ENCODE data around the gene RSRC1.
"Not testable (repeated sequence)": the region's sequence is repeated elsewhere in the genome, so short reads cannot be mapped to it uniquely, and the experiment has no call there.

Gene RSRC1

DNA sequence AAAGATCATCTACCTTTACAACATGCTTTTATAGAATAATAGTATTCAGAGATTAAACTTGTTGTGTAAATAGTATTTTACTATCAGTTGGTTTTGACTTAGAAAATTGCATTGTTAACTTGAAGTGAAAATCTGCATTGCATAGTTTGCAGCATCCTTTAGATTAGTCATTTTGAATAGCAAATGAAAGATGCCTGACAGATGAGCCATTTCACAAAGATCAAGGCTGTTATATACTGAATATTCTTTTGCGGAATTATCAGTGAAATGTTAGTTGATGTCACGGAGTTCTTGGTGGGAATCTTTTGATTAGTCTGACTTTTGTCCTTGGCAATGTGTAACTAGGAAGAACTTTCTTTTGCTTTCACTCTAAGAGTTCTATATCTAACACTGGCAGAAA, 24.5 kb downstream of the RSRC1 start:
- DNase-seq = no peak

DNA sequence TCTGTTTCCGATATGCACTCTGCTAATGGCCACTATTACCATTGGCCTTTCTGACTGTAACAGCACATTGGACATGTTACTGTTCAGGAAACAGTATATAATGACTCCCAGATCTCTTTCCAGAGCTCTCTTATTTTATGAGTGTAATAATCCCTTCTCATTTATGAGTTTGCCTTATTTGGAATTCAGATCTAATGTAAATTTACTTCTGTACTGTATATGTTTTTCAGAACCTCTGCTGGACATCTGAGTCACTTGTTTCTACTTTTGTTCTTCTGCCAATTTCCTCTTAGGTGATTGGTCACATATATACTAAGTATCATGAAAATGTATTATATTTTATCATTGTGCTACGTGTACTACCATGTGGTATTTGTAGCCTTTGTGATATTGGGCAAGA, 30.5 kb downstream of the RSRC1 start:
- DNase-seq = no peak

DNA sequence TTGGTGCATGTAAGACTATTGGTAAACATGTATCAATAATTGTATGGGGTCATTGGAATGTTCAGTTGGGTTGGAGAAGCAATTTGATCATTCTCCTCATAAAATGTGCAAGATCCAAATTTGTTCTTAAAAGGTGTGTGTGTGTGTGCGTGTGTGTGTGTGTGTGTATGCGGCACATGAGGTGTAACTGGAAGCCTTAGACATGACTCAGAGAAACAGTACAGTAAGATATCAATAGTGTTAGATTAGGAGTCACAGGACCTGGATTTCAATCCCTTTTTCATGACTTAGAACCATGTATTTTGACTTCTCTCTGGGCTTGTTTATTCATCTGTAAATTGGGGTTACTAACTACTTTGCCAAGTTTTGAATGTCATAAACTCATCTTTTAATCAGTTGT, 38.3 kb downstream of the RSRC1 start:
- no peak for DNase-seq

DNA sequence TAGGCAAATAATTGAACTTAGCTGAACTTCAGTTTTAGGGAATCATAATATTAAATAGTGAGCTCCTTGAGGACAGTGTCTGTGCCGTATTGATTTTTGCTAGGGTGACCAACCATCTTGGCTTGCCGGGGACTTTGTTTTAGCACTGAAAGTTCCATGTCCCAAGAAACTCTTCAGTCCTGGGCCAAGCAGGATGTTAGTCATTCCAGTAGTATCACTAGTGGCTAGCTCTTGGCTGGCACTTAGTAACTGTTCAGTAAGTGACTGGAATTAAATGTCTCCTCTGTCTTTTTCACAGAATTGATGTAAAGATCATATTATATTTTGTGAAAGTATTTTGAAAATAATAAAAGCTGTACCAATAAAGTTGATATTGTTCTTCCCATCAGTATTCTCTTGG, 42.3 kb downstream of the RSRC1 start:
- DNase-seq = no peak

DNA sequence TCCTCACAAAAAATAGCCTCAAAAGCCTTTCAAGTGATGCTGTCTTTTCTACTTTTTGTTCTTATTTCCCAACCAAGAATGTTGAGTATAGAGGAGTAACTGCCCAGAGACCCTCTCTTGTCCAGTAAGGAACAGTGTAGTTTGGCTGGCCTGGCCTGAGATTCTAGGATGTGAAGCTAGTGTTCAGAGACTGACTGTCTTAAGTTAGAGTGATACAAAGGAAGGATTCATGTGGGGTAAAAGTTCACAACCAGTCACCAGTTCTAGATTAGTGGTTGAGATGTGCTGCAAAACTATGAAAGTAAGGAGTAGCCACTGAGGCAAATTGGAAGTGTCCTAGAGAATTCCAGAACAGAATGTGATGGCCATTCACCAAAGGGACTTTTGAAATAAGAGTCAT, 49.1 kb downstream of the RSRC1 start:
- DNase-seq = no peak

DNA sequence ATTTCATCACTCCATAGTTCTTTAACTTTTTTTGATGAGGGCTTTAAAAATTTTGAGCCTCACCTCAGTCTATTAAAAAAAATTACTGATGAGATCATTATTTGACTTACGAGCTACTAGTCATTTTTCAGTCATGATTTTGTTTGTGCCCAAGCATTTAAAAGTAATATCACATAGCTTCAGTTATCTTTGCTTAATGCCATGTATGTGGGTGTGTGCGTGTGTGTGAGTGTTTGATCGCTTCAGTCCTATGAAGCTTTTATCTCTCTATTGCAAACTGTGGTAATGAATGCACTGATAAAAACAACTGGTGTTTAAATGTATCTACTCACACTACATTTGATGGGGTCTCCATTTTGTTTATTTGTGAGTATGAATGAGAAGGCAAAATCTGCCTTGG, 49.8 kb downstream of the RSRC1 start:
- DNase-seq = no peak

DNA sequence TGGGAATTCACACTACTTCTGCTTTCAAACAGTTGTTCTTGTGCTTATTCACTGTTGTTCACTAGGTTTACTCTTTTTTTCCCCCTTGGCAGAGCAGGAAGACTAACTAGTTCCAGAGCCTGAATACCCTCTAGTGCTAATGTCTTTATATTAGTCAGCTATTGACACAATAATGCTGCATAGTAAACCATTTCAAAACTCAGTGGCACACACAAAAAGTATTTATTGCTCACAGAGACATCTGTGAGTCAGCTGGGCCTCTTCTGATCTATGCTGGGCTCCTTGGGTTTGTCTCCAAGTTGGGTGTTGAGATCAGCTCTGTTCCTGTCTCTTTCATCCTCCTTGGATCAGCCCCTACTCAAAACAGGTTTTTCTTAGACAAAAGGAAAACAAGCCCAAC, 51.1 kb downstream of the RSRC1 start:
- no peak for DNase-seq

DNA sequence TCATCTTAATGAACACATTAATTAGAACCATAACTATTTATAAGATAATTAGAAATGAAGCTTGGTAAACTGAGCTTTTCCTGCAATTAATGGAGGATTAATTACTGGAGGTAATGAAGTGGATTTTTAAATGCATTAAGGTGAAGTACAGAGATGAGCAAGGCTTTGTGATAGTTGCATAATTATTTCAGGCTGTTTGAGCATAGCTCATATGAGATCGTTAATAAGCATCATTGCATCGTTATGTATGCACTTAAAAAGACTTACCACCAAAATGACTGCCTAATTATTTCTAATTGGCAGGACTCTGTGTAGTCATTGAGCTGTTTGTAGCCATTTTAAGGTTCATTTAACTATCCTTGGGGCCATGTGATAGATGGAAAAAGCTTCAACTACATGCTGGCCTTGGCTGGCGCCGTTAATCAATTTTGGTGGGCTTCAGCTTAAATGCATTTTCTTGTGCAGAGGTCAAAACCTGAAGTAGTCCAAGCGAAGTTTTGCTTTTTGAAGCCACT, 55.3 kb downstream of the RSRC1 start:
- no peak for DNase-seq

DNA sequence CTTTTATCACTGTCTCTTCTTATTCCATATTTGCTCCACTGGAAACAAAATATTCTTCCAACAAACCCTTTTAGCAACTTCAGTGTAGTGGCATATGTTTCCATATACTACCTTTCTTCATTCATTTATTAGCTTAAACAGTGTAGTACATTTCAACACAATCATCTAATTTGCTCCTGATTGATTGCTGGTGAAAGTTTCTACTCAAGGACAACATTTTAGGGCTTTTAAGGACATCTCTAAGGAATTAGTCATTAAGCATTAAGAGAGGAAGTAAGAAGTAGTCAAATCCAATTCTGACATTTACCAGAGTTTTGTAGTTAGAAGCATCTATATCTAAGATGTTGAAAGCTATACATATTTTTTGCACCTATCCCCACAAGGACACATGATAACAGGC, 55.8 kb downstream of the RSRC1 start:
- no peak for DNase-seq

DNA sequence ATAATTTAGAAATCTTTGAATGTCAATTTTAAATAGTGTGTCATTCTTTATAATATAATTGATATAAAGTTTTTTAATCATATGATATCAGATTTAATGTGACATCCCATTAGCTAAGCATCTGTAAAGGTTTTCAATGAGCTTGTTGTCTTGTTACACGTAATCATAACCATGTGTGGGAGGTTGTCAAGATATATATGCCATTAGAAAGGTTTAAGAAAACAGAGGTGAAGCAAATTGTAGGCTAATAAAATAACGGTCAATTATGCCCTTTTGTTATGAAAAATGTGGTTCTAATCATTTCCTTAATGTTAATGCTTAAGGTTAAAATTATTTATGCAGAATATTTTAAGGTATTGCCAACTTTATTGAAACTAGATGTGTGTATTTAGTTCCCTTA, 56.3 kb downstream of the RSRC1 start:
- DNase-seq = no peak

DNA sequence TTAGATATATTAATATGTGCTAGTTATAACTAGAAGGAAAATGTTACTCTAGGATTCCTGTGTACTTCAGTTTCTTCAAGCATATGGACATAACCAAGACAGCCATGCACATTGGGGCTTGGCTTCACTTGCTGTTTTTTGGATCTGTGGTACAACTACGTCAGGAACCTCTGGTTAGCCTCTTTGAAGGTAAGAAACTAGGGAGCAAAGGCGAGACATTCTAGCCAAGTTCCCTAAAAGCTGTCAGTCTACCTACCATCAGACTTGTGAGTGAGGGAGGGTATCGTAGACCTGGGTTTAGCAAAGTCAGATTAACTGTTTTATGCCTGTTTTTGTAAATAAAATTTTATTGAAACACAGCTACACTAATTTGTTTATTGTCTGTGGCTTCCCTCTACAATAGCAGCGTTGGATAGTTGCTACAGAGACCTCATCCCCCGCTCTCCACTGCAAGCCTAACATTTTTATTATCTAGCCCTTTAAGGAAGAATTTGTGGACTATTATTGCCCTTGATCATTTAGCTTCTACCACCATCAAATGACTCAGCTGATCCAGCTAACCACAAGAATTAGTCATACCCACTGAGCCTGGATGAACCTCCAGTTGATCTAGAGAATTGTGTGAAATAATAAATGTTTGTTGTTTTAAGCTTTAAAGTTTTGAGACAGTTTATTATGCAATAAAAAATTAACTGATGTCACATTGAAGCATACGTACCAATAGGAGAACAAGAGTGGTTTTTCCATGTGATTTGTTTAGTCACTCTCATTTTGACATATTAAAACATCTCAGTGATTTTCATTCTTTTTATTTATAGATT, 58.1 kb downstream of the RSRC1 start:
- no peak for DNase-seq

DNA sequence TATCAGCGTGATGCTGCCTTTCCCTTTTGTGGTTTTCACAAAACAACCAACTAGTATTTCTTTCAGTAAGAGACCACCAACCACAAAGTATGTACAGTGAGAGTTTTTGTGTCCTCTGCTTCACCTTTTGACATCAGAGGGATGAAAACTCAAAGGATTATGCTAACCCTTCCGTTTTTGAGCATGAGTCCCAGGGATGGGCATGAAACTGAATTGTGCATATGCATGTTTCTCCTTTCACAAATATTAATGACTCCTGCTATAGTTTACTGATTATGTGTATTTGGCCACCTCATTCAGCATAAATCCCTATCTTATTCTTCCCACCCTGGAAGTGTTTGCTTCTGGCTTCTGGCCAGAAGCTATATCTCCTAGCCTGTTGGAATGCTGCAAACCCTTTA, 59.2 kb downstream of the RSRC1 start:
- no peak for DNase-seq

DNA sequence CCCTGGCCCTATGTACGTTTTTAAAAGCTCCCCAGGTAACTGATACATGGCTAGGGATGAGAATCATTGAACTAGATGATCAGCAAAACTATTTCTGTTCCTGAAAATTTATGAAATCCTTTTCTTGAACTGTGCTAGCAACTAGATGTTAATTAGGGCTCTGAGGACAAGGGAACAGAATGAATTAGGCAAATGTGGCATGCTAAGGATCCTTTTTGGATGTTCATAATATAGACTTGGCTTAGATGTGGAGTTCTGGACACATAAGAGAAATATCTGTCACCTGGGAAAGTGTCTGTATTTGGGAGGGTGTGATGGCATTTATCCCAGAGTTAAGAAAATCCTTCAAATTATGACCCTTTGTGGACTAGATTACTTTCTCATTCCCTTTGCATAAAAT, 71.2 kb downstream of the RSRC1 start:
- no peak for DNase-seq

DNA sequence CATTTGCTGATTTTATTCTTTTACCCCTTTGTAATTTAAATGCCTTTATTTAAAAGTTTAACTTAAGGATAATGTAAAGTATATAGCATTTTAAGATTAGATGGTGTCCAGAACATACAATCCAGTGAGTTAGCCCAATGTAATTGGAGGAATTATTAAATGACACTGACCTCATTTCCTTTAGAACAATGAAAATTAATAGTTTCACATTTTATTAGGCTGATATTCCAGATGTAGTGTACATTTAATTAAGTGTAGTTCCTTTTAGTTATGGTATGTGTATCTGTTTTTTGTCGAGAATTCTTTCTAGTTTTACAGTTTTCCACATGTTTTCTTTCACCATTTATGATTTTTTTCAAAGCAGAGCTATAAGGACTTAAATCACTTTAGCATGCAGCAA, 75.8 kb downstream of the RSRC1 start:
- DNase-seq = no peak

DNA sequence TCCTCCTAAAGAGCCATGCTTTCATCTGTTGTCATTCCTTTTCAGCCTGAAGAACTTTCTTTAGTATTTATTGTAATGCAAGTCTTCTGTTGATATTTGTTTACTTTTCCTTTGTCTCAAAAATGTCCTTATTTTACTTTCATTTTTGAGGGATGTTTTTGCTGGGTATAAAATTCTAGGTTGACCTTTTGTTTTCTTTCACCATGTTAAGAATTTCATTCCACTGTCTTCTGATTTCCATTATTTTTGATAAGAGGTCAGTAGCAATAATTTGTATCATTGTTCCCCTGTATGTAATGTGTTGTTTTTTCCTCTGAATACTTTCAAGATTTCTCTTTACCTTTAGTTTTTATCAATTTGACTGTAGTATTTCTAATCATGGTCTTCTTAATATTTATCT, 91.1 kb downstream of the RSRC1 start:
- DNase-seq = no peak

DNA sequence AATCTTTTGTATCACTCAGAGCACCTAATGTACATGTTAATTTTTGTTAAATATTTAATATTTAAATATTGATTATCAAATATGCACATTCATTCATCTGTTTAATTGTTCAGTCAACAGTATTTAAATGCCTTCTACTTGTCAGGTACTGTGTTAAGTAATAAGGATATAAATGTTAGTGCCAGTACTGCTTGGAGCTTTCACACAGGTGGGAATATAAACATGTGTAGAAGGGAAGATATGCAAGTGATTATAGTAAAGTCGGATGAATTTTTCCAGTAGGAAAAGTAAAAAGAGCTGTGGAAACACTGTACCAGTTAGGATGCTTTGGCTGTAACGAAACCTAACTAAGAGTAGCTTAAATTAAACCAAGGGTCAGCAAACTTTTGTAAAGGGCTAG, 95.4 kb downstream of the RSRC1 start:
- DNase-seq = no peak

DNA sequence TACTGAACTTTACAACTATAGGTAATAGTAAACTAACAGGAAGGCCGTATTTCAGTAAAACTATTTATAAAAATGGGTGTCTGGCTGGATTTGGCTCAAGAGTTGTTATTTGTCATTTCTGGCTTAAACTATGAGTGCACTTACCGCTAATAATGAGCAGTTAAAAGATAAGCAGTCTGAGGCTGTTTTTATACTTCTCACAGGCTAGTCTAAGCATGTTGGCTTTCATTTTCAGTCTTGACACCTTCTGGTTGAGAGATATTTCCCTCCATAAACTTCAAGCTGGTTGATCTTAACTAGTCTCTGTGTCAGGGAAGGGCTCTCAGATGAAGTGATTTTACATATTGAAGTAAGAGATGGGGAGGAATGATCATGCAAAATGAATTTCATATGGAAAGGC, 96.1 kb downstream of the RSRC1 start:
- no peak for DNase-seq

DNA sequence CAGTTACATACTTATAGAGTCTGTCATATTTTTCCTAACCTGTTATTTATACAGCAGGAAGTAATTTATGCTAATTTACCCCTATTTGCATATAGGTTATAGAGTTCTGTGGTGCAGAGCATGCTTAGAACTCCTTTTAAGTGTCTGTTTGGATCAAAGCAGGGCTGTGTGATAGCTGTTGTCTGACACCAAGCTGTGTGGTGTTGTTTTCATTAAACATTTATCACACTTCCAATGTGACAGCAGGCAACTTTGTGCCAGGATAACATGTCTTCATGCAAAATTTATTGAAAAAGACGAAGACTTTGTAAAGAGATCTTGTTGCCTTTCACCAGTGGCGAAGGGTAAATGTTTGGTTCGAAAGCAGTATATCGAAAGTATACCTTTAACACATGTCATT, 100.2 kb downstream of the RSRC1 start:
- no peak for DNase-seq

DNA sequence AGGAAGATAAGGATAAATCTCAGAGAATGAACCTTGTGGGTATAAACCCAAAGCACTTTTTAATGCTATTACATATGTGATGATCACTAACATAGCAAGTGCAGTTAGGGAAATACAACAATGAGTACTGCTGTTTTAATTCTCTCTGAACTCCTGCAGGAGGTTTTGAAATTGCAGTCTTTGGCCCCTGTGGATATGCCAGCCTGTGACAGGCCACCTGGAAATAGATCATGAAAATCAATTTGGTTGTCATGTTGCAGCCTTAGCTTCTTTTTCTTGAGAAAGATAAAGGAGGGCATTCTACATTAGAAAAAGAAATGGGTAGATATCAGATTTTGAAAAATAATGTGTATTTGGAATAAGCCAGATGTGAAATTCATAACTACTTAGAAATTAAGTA, 103.6 kb downstream of the RSRC1 start:
- DNase-seq = no peak

DNA sequence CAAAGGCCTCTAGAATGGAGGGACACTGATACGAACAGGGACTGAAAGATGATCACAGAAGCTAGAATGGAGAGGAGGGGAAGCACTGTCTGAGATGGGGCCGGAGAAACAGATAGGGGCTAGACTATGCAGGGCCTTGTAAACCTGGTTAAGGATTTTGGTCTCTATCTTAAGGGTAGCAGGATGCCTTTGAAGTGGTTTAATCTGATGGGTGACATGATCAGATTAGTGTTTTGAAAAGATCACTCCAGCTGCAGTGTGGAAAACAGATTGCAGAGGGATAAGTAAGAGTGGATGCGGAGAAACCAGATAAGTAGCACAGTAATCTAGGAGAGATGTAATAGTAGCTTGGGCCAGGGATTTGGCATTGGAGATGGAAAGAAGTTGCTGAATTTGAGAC, 108.1 kb downstream of the RSRC1 start:
- no peak for DNase-seq

DNA sequence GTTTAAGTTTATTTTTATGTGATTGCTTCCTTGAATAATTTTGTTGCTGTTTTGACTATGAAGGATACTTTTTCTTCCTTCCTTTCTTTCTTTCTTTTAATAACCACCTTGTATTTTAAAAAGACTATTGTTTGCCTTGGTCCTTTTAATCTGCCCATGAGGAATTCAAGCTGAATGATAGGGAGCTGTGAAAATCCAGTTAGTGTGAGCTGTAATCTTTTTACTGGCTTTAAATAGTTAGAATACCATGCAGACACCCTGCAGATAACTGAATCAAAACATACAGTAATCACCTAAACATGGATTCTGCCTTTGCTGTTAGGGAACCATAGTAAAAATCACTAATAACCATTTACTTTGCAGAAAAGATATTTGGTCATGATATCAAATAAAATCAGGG, 110.7 kb downstream of the RSRC1 start:
- no peak for DNase-seq

DNA sequence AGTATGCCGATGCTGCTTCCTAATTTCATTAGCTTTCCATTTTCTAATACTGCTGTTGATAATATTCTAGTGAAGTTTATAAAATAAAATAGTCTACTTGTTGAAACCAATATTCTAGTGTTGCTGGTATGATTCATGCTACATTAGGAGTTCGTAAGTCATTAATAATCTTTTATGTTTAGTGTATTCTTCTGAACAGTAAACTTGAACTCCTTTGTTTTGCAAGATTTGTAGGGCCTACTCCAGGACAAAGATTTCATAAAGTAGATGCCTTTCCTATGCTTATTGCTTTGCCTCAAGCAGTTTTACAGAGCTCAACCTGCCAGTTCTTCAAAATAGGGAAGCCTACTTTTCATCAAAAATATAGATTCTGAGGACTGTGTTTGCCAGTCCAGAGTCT, 111.5 kb downstream of the RSRC1 start:
- DNase-seq = no peak

DNA sequence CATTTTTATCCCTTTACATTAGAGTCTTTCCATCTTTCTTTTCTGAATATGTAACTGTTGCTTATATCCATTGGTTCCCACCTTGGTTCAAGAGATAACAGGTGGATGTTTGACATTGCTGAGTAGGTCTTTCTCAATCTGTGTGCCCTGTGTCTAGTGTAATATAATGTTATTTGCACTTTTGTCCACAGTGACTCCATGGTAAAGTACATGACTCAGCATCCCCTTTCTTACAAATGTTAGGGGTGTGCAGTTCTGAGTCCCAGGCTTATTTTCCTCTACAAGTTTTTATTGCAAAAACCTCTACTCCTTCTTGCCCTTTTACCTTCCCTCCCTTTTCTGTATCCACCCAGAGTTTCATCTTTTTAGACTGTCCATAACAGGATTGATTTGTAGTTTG, 116.5 kb downstream of the RSRC1 start:
- no peak for DNase-seq

DNA sequence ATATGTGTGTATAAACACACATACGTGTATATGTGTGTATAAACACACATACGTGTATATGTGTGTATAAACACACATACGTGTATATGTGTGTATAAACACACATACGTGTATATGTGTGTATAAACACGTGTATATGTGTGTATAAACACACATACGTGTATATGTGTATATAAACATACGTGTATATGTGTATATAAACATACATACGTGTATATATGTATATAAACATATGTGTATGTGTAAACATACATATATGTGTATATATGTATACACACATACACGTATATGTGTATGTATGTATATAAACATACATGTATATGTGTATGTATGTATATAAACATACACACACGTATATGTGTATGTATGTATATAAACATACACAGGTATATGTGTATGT, 119.1 kb downstream of the RSRC1 start:
- not testable (repeated sequence) for DNase-seq

DNA sequence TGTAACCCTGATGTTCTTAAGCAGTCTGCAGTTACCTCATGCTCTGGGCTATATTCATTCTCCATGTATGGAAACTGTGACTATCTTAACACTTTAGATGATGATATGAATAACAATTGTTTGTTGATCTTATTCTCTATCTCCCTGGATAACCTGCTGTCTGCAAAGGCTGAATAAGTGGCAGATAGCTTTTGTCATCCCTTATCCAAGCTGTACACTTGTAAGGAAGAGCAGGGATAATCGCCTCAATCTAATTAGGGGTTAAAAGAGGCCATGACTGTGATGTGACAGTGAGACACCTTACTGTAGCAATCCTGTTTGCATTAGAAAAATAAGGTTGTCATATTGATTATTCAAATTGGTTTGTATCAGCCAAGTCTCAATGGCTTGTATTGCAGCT, 123.9 kb downstream of the RSRC1 start:
- DNase-seq = no peak
